Fibroblast of mammary gland (primary cell): ENCODE results near the gene RADIL.

ENCODE experiments used
- DNase-seq: peaks from one replicate; pipeline ENCODE4 v3.0.0-alpha.2; 2010; ENCODE audit warnings: low read depth
- H3K4me3 ChIP-seq: 2 replicates; pipeline ENCODE4 v1.5.1; 2011; ENCODE audit warnings: low read depth, mild to moderate bottlenecking, low read length, moderate library complexity; ENCODE audit not compliant: control insufficient read depth
- CTCF ChIP-seq: conservative IDR thresholded peaks from 2 replicates; pipeline ENCODE4 v1.5.1; 2011; ENCODE audit warnings: low read depth, low read length, inconsistent platforms; ENCODE audit not compliant: control insufficient read depth, insufficient read depth

RADIL gene

DNA sequence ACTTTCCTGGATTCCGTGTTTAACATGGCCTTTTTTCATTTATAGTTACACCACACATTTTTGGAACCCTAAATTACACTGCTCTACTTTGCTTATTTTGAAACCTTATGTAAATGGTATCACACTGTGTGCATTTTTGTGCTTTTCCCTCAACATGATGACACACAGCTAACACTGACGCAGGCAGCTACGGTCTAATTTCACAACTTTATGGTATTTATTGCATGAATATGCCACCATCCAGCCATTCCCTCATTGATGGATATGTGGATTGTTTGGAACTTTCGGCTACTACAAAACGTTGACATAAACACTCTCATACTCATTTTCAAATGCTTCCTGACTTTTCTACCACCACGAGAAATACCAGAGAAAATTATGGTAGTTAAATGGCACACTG is 28.6 kb downstream of the RADIL start:
- no peak for DNase-seq
- H3K4me3 ChIP-seq = no peak overlapping the region
- no peak for TF ChIP-seq CTCF

DNA sequence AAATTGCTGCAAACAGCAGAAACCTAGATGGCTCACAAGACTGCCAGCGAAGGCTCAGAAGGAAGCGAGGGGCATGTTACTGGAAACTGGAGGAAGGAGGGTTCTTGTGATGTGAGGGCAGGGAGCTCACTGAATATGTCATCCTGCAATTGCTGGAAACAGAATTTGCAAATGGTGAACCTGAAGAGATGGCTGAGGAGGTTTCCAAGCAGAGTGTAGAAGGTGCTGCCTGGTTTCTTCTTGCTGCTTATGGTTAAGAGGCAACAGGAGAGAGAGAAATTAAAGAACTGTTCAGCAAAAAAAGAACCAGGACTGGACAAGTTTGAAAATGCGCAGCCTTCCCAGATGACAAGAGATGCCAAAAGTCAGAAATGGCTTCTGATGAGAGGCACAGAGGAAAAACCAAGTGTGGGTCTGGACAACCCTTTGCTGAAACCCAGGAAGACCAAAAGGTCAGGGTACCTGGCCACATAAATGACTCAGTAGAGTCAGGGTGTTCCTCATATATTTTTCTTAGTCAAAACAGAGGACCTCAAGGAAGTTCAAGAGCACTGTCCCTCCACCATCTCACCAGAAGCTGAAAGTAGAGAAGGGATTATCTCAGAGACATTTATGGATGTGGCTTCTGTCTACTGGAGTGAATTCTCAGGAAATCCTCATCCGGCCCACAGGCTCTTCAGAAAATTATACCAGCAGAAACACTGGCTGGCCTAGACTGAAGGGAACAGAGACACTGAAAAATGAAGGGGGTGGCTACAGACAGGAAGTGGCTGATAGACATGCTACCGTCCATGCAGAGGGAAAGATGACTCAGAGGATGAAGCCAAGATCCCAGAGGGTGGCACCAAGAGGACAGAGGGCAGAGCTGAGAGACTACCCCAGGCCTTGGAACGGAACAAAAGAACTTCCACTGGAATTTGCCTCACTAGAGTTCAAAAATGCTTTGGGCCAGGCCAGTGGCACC is 31.8 kb downstream of the RADIL start:
- no peak overlapping the region for H3K4me3 ChIP-seq
- TF ChIP-seq CTCF = no peak
- peak; percentile 22 for DNase-seq

GRCh38 chr7:4850262-4850795 is 33.2 kb downstream of the RADIL start:
- H3K4me3 ChIP-seq = no peak overlapping the region
- TF ChIP-seq CTCF = no peak
- no peak for DNase-seq

- no peak overlapping the region for H3K4me3 ChIP-seq
- TF ChIP-seq CTCF = peak; percentile 29
- DNase-seq = peak; percentile 38
These were observed 34.1 kb downstream of the RADIL start for GRCh38 chr7:4849390-4849789.

- TF ChIP-seq CTCF = no peak
These were observed 37.8 kb downstream of the RADIL start for GRCh38 chr7:4845740-4846142.

GRCh38 chr7:4842319-4843064 is 41.0 kb downstream of the RADIL start:
- TF ChIP-seq CTCF = no peak
- DNase-seq = no peak
- H3K4me3 ChIP-seq = no peak overlapping the region

More at GRCh38 chr7:4845740-4846142, 37.8 kb downstream of the RADIL start:
- H3K4me3 ChIP-seq = no peak overlapping the region
- peak; percentile 7 for DNase-seq
